Left lung (tissue), 10 donors: ENCODE results near the gene CPXM2. TPM values are rescaled to one million over a fixed set of nuclear protein-coding genes. Genes with fewer than 3 reads are reported as not detected.

Experiments
- ATAC-seq: fragments of 200-7000 bp; cut with Tn5 transposase; one replicate; pipeline ENCODE4 v1.9.1; 2020; ENCODE audit warnings: moderate library complexity
- DNase-seq, 4 donors: peaks; one replicate each; pipeline ENCODE4 v3.0.0-alpha.2; 2013 to 2020
- H3K27ac ChIP-seq, 2 donors: fragments of 200-600 bp; sonication (generic) in 1 of 2; one replicate each; pipeline versions ENCODE4 v1.5.0 to v1.8.0; 2020 to 2021
- H3K27me3 ChIP-seq, 2 donors: fragments of 200-600 bp; sonication (generic) in 1 of 2; one replicate each; pipeline versions ENCODE4 v1.5.0 to v1.8.0; 2020 to 2021
- H3K36me3 ChIP-seq, 2 donors: fragments of 200-600 bp; sonication (generic) in 1 of 2; one replicate each; pipeline versions ENCODE4 v1.5.0 to v1.8.0; 2020 to 2021
- H3K4me1 ChIP-seq, 2 donors: fragments of 200-600 bp; one replicate each; pipeline ENCODE4 v1.8.0; 2021
- H3K4me3 ChIP-seq, 2 donors: fragments of 200-600 bp; sonication (generic) in 1 of 2; one replicate each; pipeline versions ENCODE4 v1.5.0 to v1.8.0; 2020 to 2021; ENCODE audit warnings: mild to moderate bottlenecking in 1 of 2
- H3K9me3 ChIP-seq, 2 donors: fragments of 200-600 bp; sonication (generic) in 1 of 2; one replicate each; pipeline versions ENCODE4 v1.5.0 to v1.8.0; 2020 to 2021
- intact Hi-C, 2 donors: fragments of 100-400 bp; cut with DNase I; formaldehyde crosslinking; loops; one replicate each; pipeline versions ENCODE4 v1.11.2 to v1.14.2; 2022
- polyA plus RNA-seq, 6 donors: library from polyadenylated mRNA; unstranded; fragments of 120-200 nt; gene quantifications; one replicate each; pipeline ENCODE4 v1.2.1, GENCODE V29; 2013; ENCODE audit not compliant: insufficient read length in 6 of 6
- total RNA-seq, 2 donors: library from RNA; stranded (reverse); fragmentation: NEBNext Ultra II Directional; extraction: Animal tissue kit (Norgen Biotek cat#: 25700); gene quantifications; one replicate each; pipeline ENCODE4 v1.2.1, GENCODE V29; 2021
- TF ChIP-seq, protein P1 (sequence below), 2 donors: fragments of 200-600 bp; sonication (generic) in 1 of 2; IDR thresholded peaks; one replicate each; pipeline versions ENCODE4 v1.5.0 to v1.8.0; 2021; ENCODE audit warnings: antibody characterized with exemption in 2 of 2
- donor health status: DM: no; HTN: yes; CAD: no.
- donor health status: DM: no; HTN: no; CAD: no.

CPXM2 gene
- total and polyA plus RNA-seq, 8 donors = 1.5 to 6.5 (median 2.6) TPM

GRCh38 chr10:123926401-123927264 is 35.0 kb upstream of the CPXM2 start:
- ATAC-seq = no peak
- H3K9me3 ChIP-seq = peaks cover 0 to 30% of the 10 kb centered on the region in 2 donors
- intact Hi-C loops = no loop called here
- H3K4me3 ChIP-seq = no peak overlapping the region
- H3K4me1 ChIP-seq = no peaks in the 10 kb centered on the region
- no peak overlapping the region for H3K27ac ChIP-seq
- H3K36me3 ChIP-seq = no peaks in the 10 kb centered on the region
- DNase-seq = no peak
- TF ChIP-seq, protein P1, sequence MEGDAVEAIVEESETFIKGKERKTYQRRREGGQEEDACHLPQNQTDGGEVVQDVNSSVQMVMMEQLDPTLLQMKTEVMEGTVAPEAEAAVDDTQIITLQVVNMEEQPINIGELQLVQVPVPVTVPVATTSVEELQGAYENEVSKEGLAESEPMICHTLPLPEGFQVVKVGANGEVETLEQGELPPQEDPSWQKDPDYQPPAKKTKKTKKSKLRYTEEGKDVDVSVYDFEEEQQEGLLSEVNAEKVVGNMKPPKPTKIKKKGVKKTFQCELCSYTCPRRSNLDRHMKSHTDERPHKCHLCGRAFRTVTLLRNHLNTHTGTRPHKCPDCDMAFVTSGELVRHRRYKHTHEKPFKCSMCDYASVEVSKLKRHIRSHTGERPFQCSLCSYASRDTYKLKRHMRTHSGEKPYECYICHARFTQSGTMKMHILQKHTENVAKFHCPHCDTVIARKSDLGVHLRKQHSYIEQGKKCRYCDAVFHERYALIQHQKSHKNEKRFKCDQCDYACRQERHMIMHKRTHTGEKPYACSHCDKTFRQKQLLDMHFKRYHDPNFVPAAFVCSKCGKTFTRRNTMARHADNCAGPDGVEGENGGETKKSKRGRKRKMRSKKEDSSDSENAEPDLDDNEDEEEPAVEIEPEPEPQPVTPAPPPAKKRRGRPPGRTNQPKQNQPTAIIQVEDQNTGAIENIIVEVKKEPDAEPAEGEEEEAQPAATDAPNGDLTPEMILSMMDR (IDR thresholded peaks at IDR 0.05) = no peak
- H3K27me3 ChIP-seq = no peaks in the 10 kb centered on the region

- Histone ChIP-seq H3K27me3 (peaks cover 0 to 8% of the 10 kb centered on the region in 2 donors), H3K27ac (no peak overlapping the region), H3K9me3 (peaks cover 0 to 10% of the 10 kb centered on the region in 2 donors), H3K36me3 (no peaks in the 10 kb centered on the region), H3K4me3 (no peak overlapping the region), H3K4me1 (no peaks in the 10 kb centered on the region)
- TF ChIP-seq, protein P1 (IDR thresholded peaks at IDR 0.05) = no peak
- intact Hi-C loops = no loop called here
- no peak for ATAC-seq
- DNase-seq = no peak
Observed at GRCh38 chr10:123922126-123922525, 30.5 kb upstream of the CPXM2 start.

DNA sequence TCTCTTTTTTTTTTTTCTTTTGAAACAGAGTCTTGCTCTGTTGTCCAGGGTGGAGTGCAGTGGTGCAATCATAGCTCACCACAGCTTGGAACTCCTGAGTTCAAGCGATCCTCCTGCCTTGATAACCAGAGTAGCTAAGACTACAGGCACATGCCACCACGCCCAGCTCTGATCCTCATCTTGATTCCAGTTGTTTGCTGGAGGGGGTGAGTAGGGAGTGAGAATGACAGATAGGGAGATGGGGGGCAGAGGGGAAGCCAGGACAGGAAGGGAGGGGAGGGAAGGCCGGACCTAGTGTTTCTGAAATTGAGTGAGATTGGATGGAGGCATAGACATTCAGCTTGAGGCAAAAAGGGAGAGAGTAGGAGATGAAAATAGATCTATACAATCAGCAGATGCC is 25.2 kb upstream of the CPXM2 start:
- Histone ChIP-seq H3K4me1 (no peaks in the 10 kb centered on the region), H3K36me3 (no peaks in the 10 kb centered on the region), H3K4me3 (no peak overlapping the region), H3K27ac (no peak overlapping the region), H3K9me3 (peaks cover 0 to 10% of the 10 kb centered on the region in 2 donors), H3K27me3 (peaks cover 0 to 43% of the 10 kb centered on the region in 2 donors)
- TF ChIP-seq, protein P1 (IDR thresholded peaks at IDR 0.05) = no peak
- DNase-seq = no peak
- intact Hi-C loops = no loop called here
- ATAC-seq = no peak

- ATAC-seq (no peak), DNase-seq (no peak)
- Histone ChIP-seq H3K27ac (no peak overlapping the region), H3K4me3 (no peak overlapping the region), H3K36me3 (no peaks in the 10 kb centered on the region), H3K27me3 (peaks cover 0 to 64% of the 10 kb centered on the region in 2 donors), H3K4me1 (no peaks in the 10 kb centered on the region), H3K9me3 (peaks cover 0 to 6% of the 10 kb centered on the region in 2 donors)
- TF ChIP-seq, protein P1 (IDR thresholded peaks at IDR 0.05) = no peak
- intact Hi-C loops = no loop called here
Observed at GRCh38 chr10:123913688-123914268, 22.2 kb upstream of the CPXM2 start.

GRCh38 chr10:123912871-123913270 is 21.3 kb upstream of the CPXM2 start:
- DNase-seq (no peak), ATAC-seq (no peak)
- H3K4me1 ChIP-seq = no peaks in the 10 kb centered on the region
- H3K27ac ChIP-seq = no peak overlapping the region
- intact Hi-C loops = no loop called here
- no peaks in the 10 kb centered on the region for H3K36me3 ChIP-seq
- peaks cover 0 to 62% of the 10 kb centered on the region in 2 donors for H3K27me3 ChIP-seq
- TF ChIP-seq, protein P1 (IDR thresholded peaks at IDR 0.05) = no peak
- no peaks in the 10 kb centered on the region for H3K9me3 ChIP-seq
- no peak overlapping the region for H3K4me3 ChIP-seq
